MM.1S (cell line): ENCODE results near the gene GRIK3.

Experiments
- EZH2 ChIP-seq: fragments of 300-600 bp; sonication (generic); optimal IDR thresholded peaks from 2 replicates; pipeline ENCODE3; 2017; ENCODE audit warnings: low read depth, mild to moderate bottlenecking, antibody characterized with exemption, low read length, mixed read lengths
- TF ChIP-seq, protein P1 (sequence below): fragments of 300-600 bp; sonication (generic); IDR thresholded peaks from 2 replicates; pipeline ENCODE4 v1.5.1; 2016; ENCODE audit warnings: antibody characterized with exemption, low read length, mixed read lengths

GRCh38 chr1:36908096-36908495 lies 126.2 kb downstream of the GRIK3 start:
- TF ChIP-seq, protein P1, sequence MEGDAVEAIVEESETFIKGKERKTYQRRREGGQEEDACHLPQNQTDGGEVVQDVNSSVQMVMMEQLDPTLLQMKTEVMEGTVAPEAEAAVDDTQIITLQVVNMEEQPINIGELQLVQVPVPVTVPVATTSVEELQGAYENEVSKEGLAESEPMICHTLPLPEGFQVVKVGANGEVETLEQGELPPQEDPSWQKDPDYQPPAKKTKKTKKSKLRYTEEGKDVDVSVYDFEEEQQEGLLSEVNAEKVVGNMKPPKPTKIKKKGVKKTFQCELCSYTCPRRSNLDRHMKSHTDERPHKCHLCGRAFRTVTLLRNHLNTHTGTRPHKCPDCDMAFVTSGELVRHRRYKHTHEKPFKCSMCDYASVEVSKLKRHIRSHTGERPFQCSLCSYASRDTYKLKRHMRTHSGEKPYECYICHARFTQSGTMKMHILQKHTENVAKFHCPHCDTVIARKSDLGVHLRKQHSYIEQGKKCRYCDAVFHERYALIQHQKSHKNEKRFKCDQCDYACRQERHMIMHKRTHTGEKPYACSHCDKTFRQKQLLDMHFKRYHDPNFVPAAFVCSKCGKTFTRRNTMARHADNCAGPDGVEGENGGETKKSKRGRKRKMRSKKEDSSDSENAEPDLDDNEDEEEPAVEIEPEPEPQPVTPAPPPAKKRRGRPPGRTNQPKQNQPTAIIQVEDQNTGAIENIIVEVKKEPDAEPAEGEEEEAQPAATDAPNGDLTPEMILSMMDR = no peak
- no peak for TF ChIP-seq EZH2
